Measurements from ENCODE around the gene GBGT1. TPM values are rescaled to one million over a fixed set of nuclear protein-coding genes. Genes with fewer than 3 reads are reported as not detected.

The GBGT1 gene
- polyA plus RNA-seq, 1 donor from 2014 or later: not detected

GRCh38 chr9:133135146-133135745 lies 28.5 kb downstream of the GBGT1 start:
- H3K79me2 ChIP-seq (replicated peaks; ENCODE audit: insufficient read depth, low read length): peaks cover 42% of the 10 kb centered on the region
- no peaks in the 10 kb centered on the region for H3K36me3 ChIP-seq (ENCODE audit: insufficient read depth, low read length)
- no peaks in the 10 kb centered on the region for H3F3A ChIP-seq (ENCODE audit: insufficient read depth, low read length, poor library complexity, severe bottlenecking)
- no peaks in the 10 kb centered on the region for H3K9me3 ChIP-seq (ENCODE audit: low read length)
- H3K27me3 ChIP-seq (ENCODE audit: insufficient read depth, low read depth, low read length): no peaks in the 10 kb centered on the region
- H3K9me2 ChIP-seq (ENCODE audit: insufficient read depth, low read length): no peaks in the 10 kb centered on the region
- no peak overlapping the region for H3K4me2 ChIP-seq (ENCODE audit: low read length)
- peaks cover 10% of the 10 kb centered on the region for H4K20me1 ChIP-seq (ENCODE audit: insufficient read depth)
- TF ChIP-seq EZH2 (IDR thresholded peaks at IDR 0.05; ENCODE audit: borderline replicate concordance, insufficient read depth, low read length, poor library complexity, severe bottlenecking) (no peak), TAF1 (IDR thresholded peaks at IDR 0.05; ENCODE audit: low read depth) (no peak), SMC3 (conservative IDR thresholded peaks at IDR 0.05; ENCODE audit: poor library complexity) (no peak), EP300 (conservative IDR thresholded peaks at IDR 0.05; ENCODE audit: poor library complexity, severe bottlenecking) (no peak), POLR2AphosphoS5 (IDR thresholded peaks at IDR 0.05) (no peak), MXI1 (conservative IDR thresholded peaks at IDR 0.05; ENCODE audit: poor library complexity, severe bottlenecking) (no peak), CTCF (IDR thresholded peaks at IDR 0.05; ENCODE audit: poor library complexity, severe bottlenecking) (no peak), RAD21 (conservative IDR thresholded peaks at IDR 0.05) (no peak)
- TF ChIP-seq, protein P1, sequence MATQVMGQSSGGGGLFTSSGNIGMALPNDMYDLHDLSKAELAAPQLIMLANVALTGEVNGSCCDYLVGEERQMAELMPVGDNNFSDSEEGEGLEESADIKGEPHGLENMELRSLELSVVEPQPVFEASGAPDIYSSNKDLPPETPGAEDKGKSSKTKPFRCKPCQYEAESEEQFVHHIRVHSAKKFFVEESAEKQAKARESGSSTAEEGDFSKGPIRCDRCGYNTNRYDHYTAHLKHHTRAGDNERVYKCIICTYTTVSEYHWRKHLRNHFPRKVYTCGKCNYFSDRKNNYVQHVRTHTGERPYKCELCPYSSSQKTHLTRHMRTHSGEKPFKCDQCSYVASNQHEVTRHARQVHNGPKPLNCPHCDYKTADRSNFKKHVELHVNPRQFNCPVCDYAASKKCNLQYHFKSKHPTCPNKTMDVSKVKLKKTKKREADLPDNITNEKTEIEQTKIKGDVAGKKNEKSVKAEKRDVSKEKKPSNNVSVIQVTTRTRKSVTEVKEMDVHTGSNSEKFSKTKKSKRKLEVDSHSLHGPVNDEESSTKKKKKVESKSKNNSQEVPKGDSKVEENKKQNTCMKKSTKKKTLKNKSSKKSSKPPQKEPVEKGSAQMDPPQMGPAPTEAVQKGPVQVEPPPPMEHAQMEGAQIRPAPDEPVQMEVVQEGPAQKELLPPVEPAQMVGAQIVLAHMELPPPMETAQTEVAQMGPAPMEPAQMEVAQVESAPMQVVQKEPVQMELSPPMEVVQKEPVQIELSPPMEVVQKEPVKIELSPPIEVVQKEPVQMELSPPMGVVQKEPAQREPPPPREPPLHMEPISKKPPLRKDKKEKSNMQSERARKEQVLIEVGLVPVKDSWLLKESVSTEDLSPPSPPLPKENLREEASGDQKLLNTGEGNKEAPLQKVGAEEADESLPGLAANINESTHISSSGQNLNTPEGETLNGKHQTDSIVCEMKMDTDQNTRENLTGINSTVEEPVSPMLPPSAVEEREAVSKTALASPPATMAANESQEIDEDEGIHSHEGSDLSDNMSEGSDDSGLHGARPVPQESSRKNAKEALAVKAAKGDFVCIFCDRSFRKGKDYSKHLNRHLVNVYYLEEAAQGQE (IDR thresholded peaks at IDR 0.05; ENCODE audit: borderline replicate concordance): no peak
- H3K9ac ChIP-seq (ENCODE audit: low read length): no peak overlapping the region
- H2AFZ ChIP-seq (ENCODE audit: low read depth, low read length): no peak overlapping the region
- no peak overlapping the region for H3K4me3 ChIP-seq (ENCODE audit: low read length)
- H3K27ac ChIP-seq (ENCODE audit: low read length): no peak overlapping the region

DNA sequence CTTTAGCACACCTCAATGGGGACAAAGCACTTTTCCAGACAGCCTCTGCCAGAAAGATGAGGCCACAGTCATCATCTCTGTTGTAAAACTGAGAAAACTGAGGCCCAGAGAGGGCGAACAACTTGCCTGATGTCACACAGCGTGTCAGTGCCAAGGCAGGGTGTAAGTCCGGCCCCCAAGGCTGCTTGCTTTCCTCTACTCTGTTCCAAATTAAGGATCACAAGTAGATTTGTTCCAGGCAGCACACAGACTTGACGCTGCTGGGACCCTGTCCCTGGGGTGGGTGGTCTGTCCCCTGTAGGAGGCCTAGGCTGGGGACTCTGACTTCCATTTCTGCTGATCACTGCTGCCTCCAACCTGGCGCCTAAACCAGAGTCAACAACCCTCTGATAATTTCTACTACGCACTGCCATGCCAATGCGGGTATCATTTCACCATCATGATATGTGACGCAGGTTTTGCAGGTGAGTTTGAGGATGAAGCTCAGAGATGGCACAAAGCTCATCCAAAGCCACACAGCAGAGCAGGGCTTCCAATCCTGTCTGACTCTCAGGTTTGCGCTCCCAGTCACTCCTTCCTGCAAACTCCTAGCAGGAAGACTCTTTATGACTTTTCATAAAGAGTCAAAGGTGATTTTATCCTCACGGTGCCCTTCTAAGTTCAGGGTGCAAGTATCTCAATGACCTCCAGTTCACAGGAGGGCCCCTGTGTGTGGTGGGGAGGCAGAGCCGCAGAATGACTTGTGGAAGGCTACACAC lies 29.1 kb downstream of the GBGT1 start:
- Histone ChIP-seq H3K9me2 (ENCODE audit: insufficient read depth, low read length) (no peaks in the 10 kb centered on the region), H2AFZ (ENCODE audit: low read depth, low read length) (no peak overlapping the region), H3K9me3 (ENCODE audit: low read length) (no peaks in the 10 kb centered on the region), H3K9ac (ENCODE audit: low read length) (peak overlapping the region; percentile 59), H3K79me2 (replicated peaks; ENCODE audit: insufficient read depth, low read length) (peaks cover 37% of the 10 kb centered on the region), H3K27me3 (ENCODE audit: insufficient read depth, low read depth, low read length) (no peaks in the 10 kb centered on the region), H4K20me1 (ENCODE audit: insufficient read depth) (peaks cover 10% of the 10 kb centered on the region), H3K36me3 (ENCODE audit: insufficient read depth, low read length) (no peaks in the 10 kb centered on the region), H3K4me2 (ENCODE audit: low read length) (no peak overlapping the region), H3K4me3 (ENCODE audit: low read length) (no peak overlapping the region), H3F3A (ENCODE audit: insufficient read depth, low read length, poor library complexity, severe bottlenecking) (no peaks in the 10 kb centered on the region), H3K27ac (ENCODE audit: low read length) (peak overlapping the region; percentile 72)
- TF ChIP-seq SMC3 (conservative IDR thresholded peaks at IDR 0.05; ENCODE audit: poor library complexity) (no peak), RAD21 (conservative IDR thresholded peaks at IDR 0.05) (no peak), POLR2AphosphoS5 (IDR thresholded peaks at IDR 0.05) (no peak), MXI1 (conservative IDR thresholded peaks at IDR 0.05; ENCODE audit: poor library complexity, severe bottlenecking) (no peak), TAF1 (IDR thresholded peaks at IDR 0.05; ENCODE audit: low read depth) (no peak), EZH2 (IDR thresholded peaks at IDR 0.05; ENCODE audit: borderline replicate concordance, insufficient read depth, low read length, poor library complexity, severe bottlenecking) (no peak), CTCF (IDR thresholded peaks at IDR 0.05; ENCODE audit: poor library complexity, severe bottlenecking) (no peak), EP300 (conservative IDR thresholded peaks at IDR 0.05; ENCODE audit: poor library complexity, severe bottlenecking) (no peak)
- TF ChIP-seq, protein P1 (IDR thresholded peaks at IDR 0.05; ENCODE audit: borderline replicate concordance): no peak
